ENCODE data around the gene WNK1. TPM values are rescaled to one million over a fixed set of nuclear protein-coding genes. Genes with fewer than 3 reads are reported as not detected.

Gene WNK1
- total RNA-seq, 1 donor from 2014 or later = 203 TPM

GRCh38 chr12:863285-863684, 110.9 kb downstream of the WNK1 start:
- no peak for DNase-seq (ENCODE audit: low spot score)

DNA sequence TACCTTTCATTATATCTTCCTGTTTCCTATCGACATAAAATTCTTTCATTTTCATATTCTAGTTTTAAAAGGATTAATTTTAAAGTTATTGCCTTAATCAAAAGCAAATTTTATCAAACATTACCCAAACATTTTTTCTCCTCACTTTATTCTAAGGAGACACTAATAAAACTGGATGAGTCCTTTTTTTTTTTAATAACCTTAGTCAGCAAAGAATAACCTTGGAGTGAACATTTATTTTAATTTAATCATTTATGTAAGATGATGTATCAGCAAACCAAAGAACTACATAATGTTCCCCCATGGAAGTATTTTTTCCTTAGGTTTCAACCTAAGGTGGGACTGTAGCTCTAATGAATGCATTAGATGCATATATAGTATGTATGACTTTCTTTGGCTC, 113.2 kb downstream of the WNK1 start:
- DNase-seq (ENCODE audit: low spot score) = no peak

DNA sequence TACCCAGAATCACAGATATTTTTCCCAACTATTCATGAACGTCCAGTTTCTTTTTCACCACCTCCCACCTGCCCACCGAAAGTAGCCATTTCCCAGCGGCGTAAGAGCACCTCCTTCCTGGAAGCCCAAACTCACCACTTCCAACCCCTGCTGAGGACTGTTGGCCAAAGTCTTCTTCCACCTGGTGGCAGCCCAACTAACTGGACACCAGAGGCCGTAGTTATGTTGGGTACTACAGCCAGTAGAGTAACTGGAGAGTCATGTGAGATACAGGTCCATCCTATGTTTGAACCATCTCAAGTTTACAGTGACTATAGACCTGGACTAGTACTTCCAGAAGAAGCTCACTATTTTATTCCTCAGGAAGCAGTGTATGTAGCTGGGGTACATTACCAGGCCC, 115.5 kb downstream of the WNK1 start:
- no peak for DNase-seq (ENCODE audit: low spot score)

DNA sequence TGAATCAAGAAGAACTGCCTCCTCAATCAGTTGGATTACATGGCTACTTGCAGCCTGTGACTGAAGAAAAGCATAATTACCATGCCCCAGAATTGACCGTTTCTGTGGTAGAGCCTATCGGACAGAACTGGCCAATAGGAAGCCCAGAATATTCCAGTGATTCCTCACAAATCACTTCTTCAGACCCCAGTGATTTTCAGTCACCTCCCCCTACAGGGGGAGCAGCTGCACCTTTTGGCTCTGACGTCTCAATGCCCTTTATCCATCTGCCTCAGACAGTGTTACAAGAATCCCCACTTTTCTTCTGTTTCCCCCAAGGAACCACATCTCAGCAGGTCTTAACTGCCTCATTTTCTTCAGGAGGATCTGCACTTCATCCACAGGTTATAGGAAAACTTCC, 116.3 kb downstream of the WNK1 start:
- no peak for DNase-seq (ENCODE audit: low spot score)

DNA sequence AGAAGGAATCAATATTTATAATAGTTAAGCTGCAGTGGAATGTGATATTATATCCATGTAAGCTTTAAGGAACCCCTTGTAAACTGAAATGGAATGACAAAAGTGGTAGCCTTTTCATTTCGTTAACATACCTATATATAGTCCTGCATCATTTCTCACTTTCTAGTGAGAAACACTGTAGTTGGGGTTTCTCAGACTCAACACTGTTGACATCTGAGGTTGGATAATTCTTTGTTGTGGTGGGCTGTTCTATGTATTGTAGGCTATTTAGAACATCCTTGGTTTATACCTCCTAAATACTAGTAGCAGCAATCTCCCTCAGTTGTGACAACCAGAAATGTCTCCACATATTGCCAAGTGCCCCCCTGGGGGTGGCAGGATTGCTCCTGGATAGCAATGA, 118.0 kb downstream of the WNK1 start:
- no peak for DNase-seq (ENCODE audit: low spot score)

- no peak for DNase-seq (ENCODE audit: low spot score)
Observed at GRCh38 chr12:873954-874353, 121.6 kb downstream of the WNK1 start.

DNA sequence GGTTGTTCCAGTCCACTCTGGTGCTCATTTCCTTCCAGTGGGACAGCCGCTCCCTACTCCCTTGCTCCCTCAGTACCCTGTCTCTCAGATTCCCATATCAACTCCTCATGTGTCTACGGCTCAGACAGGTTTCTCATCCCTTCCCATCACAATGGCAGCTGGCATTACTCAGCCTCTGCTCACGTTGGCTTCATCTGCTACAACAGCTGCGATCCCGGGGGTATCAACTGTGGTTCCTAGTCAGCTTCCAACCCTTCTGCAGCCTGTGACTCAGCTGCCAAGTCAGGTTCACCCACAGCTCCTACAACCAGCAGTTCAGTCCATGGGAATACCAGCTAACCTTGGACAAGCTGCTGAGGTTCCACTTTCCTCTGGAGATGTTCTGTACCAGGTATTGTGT, 127.3 kb downstream of the WNK1 start:
- DNase-seq (ENCODE audit: low spot score) = no peak

DNA sequence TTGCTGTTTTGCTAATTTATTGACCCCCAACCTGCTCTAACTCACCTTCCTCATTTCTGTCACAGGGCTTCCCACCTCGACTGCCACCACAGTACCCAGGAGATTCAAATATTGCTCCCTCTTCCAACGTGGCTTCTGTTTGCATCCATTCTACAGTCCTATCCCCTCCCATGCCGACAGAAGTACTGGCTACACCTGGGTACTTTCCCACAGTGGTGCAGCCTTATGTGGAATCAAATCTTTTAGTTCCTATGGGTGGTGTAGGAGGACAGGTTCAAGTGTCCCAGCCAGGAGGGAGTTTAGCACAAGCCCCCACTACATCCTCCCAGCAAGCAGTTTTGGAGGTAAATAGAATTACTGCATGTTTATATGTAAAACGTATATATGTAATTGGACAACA, 128.3 kb downstream of the WNK1 start:
- no peak for DNase-seq (ENCODE audit: low spot score)

- no peak for DNase-seq (ENCODE audit: low spot score)
Observed at GRCh38 chr12:884746-885414, 132.5 kb downstream of the WNK1 start.

DNA sequence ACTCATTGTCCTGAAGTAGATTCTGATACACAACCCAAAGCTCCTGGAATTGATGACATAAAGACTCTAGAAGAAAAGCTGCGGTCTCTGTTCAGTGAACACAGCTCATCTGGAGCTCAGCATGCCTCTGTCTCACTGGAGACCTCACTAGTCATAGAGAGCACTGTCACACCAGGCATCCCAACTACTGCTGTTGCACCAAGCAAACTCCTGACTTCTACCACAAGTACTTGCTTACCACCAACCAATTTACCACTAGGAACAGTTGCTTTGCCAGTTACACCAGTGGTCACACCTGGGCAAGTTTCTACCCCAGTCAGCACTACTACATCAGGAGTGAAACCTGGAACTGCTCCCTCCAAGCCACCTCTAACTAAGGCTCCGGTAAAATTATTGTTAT, 133.3 kb downstream of the WNK1 start:
- no peak for DNase-seq (ENCODE audit: low spot score)

DNA sequence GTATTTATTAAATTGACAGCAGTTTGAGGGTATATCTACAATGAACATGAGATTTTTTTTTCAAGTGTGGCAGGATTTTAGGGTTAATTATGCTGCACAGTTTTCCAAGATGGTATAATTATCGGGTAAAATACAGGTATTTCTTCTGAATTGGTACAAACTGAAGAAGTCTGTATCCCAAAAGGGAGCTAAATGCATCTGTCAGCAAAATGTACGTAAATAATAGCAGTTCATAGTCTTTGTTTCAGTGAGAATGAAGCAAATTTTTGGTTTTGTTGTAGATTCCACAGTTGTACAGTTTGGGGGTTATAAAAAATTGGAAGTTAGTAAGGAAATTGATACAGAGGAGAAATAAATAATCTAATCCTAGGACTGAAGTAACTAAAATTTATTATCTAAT, 133.8 kb downstream of the WNK1 start:
- DNase-seq (ENCODE audit: low spot score) = no peak

- no peak for DNase-seq (ENCODE audit: low spot score)
Observed at GRCh38 chr12:894226-894625, 141.8 kb downstream of the WNK1 start.

GRCh38 chr12:896031-896430, 143.7 kb downstream of the WNK1 start:
- no peak for DNase-seq (ENCODE audit: low spot score)

- DNase-seq (ENCODE audit: low spot score) = no peak
Observed at GRCh38 chr12:897386-897785, 145.0 kb downstream of the WNK1 start.

DNA sequence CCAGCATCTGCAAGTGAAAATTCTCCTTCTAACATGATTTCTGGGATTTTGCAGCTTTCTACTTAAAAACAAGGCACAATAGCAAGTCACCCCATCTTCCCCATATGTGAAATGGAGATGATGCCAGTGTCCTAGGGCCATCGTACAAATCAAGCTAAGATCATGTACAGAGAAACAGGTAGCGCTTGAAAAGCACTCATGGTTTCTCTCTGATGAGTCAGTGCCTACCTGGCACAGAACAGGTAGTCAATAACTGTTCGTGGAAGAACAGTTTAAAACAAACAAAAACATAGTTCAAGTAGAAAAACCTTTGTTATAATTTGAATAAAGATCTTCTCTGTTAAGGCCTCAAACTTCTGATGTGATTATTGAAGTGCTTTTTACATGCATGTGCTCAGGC, 150.2 kb downstream of the WNK1 start:
- no peak for DNase-seq (ENCODE audit: low spot score)

DNA sequence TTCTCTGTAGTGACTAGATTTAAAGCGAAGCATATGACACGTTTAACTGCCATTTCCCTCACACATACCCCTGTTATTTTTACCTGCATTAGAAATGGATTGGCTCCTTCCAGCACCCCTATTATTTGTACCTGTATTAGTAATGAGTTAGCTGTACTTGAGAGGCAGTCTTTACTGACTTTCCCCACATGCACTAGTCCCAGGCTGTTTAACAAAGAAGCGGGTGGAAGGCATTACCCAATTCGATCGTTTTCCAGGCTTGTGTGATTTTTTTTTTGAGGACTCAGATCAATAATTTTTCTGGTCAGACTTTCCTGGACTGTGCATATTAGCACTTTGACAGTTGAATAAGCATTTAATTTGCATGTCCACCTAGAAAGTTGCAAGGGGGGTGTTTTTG, 150.7 kb downstream of the WNK1 start:
- no peak for DNase-seq (ENCODE audit: low spot score)

DNA sequence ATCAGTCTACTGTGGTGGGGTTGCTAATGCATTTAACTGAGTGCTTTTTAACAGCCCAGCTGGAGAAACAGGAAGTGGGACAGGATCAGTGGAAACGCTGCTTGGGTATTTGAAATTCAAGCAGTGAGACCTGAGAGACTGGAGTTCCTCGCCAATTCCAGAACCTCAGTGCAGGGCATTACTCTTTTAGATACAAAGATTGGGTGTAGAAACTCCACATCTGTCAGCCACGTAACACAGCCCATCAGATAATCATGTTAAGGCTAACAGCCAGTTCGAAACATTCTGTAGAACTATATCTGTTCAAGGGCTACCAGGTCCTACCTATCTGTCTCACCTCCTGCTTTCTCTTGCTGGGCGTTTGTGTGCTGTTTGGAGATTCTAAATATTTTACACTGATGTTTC, 151.6 kb downstream of the WNK1 start:
- DNase-seq (ENCODE audit: low spot score) = no peak

DNA sequence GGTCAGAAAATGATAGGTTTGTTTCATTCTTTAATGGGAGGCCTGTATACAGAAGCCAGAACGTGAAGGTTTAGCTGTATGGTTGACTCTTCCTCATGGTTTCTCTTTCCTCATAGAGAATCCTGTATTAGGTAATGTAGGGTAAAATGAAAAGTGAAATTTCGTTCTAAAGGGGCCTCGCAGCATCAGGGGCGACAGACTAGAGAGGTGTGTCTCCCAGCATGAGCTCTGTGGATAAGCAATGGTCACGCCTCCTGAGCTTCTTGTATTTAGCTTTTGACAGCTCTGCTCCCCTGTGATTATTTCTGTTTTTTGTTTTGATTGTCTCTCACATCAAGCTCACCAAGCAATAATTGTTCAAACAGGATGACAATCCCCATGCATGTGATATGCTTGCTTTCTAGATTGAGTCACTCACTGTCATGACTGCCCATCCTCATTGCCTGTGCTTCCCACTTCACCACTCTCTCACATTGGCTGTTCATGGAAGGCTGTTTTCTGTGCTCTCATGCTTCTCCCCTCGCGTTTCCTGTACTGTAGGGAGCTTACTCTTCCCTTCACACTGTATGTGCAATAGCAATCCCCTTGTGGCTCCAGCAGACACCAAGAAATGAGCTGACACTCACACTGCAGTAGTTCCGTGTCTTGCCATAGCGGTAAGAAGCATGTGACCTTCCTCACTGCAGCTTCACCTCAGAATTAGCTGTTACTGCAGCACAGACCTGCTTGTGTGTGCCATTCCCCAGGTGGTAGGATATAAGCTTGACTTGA, 153.1 kb downstream of the WNK1 start:
- DNase-seq (ENCODE audit: low spot score) = no peak

GRCh38 chr12:906062-906585, 153.7 kb downstream of the WNK1 start:
- DNase-seq (ENCODE audit: low spot score) = no peak

GRCh38 chr12:907413-908185, 155.2 kb downstream of the WNK1 start:
- DNase-seq (ENCODE audit: low spot score) = no peak

DNA sequence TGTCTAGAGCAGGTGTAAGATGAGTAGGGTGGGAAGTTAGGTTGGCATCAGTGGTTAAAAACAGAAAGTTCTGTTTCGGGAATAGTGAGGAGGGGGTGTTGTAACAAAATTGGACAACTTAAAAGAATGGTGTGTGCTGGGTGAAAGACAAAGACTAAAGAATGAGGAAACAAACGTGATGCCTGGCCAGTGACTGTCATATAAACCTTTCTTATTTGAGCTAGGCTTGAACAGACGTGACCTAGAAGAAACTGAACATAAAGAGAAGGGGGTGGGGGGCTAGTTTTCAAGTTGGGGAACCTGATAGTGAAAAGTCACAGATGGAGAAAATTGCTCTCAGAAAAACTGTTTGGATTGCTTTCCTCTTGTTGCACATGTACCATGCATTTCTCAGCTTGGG, 157.5 kb downstream of the WNK1 start:
- no peak for DNase-seq (ENCODE audit: low spot score)

DNA sequence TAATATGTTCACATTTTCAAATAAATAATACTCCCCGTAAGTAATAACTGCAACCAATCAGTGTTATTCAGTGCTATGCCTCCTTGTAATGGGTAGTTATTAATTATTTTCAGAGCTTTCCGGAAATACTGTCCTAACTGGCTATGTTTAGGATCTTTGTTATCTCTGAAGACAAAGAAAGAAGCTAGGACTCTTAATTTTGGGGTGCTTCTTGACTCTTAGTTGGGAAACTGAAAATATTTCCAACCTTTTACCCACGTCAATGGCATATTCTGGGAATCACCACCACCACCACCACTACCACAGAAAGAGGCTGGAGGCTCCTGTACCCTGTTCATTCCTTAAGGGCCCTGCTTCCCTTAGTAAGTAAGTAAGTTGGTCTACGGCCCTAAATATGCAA, 158.0 kb downstream of the WNK1 start:
- DNase-seq (ENCODE audit: low spot score) = no peak
